ENCODE results near the gene DDX28. TPM values are rescaled to one million over a fixed set of nuclear protein-coding genes. Genes with fewer than 3 reads are reported as not detected.

The DDX28 gene, protein sequence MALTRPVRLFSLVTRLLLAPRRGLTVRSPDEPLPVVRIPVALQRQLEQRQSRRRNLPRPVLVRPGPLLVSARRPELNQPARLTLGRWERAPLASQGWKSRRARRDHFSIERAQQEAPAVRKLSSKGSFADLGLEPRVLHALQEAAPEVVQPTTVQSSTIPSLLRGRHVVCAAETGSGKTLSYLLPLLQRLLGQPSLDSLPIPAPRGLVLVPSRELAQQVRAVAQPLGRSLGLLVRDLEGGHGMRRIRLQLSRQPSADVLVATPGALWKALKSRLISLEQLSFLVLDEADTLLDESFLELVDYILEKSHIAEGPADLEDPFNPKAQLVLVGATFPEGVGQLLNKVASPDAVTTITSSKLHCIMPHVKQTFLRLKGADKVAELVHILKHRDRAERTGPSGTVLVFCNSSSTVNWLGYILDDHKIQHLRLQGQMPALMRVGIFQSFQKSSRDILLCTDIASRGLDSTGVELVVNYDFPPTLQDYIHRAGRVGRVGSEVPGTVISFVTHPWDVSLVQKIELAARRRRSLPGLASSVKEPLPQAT
- 16.8 and 17.2 TPM in 2 replicates for total RNA-seq (2021; fragmentation: NEBNext Ultra II Directional; extraction: Animal tissue kit (Norgen Biotek cat#: 25700))
- polyA plus RNA-seq (2011; rRNA removed) = 28.1 and 30.3 TPM in 2 replicates
- polyA plus RNA-seq (2011; cell fraction: cytosol; rRNA removed) = 27.4 TPM
- 25.0 TPM for polyA plus RNA-seq (2011; cell fraction: nucleus; rRNA removed)
- 13.7 to 19.1 TPM (median 17.3 TPM) in 4 replicates for polyA plus RNA-seq (2012, experiment 1 of 2)
- 21.1 TPM for polyA plus RNA-seq (2012, experiment 2 of 2)
- polyA plus RNA-seq (2013, experiment 1 of 2) = 12.0 TPM
- 10.7 TPM for polyA plus RNA-seq (2013, experiment 2 of 2)
- 24.2 and 24.9 TPM in 2 replicates for polyA minus RNA-seq (2011; rRNA and poly(A)+ RNA removed)
- 13.0 TPM for polyA minus RNA-seq (2011; cell fraction: cytosol; rRNA and poly(A)+ RNA removed)
- 34.5 TPM for polyA minus RNA-seq (2011; cell fraction: nucleus; rRNA and poly(A)+ RNA removed)
- long read RNA-seq, experiment 1, transcript DDX28-201 (1 exons, 2,169 nt) = major isoform, 20 of 20 reads
- long read RNA-seq, experiment 1, partial matches to known transcripts = 0 of 20 reads
- long read RNA-seq, experiment 1, other reads (novel, unspliced or antisense) = 0 of 20 reads
- long read RNA-seq, experiment 2, partial matches to known transcripts = 0 of 1 reads
- long read RNA-seq, experiment 2, other reads (novel, unspliced or antisense) = 0 of 1 reads

DNA sequence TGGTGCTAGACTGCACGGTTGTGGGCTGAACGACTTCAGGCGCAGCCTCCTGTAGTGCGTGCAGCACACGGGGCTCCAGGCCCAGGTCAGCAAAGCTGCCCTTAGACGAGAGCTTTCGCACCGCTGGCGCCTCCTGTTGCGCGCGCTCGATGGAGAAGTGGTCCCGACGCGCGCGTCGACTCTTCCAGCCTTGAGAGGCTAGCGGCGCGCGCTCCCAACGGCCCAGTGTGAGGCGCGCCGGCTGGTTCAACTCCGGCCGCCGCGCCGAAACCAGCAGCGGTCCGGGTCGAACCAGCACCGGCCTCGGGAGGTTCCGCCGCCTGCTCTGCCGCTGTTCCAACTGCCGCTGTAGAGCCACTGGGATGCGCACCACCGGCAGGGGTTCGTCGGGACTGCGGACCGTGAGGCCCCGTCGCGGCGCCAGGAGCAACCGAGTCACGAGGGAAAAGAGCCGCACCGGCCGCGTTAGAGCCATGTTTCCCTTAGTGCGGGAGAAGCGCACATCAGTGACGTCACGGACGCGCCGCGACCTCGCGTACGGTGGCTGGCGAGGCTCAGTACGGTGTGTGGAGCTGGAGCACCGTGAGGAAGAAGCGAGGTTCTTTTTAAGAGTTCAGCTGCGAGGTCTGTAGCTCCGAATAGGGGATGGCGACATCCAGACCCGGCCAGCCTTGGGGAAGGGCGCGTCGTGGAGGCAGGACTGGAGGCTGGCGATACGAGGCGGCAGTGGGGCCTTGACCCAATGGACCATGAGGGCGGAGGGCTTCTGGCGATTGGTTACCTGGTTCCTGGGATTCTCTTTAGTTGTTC, at the start of gene DDX28, which contains the start of gene DUS2:
Gene DDX28 (minus strand): TSS at position 505 of the 810 bp plus-strand sequence. CDS start 30 bp downstream, at position 475.
Gene DUS2 (plus strand): TSS at position 557 of the 810 bp plus-strand sequence. CDS start 14,740 bp downstream, outside the sequence.
- Histone ChIP-seq H2BK12ac (ENCODE audit: low read depth, low read length) (peak within 1 kb of the TSS; percentile 60; the same call in 1 of the 2 replicates), H3K4me2 (ENCODE audit: insufficient read depth in 1 of 2, low read depth in 2 of 2, low read length in 2 of 2) (peak within 1 kb of the TSS; percentile 72 to 94), H3K23me2 (ENCODE audit: low read depth, low read length) (peaks cover 12% of the 10 kb centered on the region), H3K79me1 (ENCODE audit: low read depth, low read length) (peaks cover 7% of the 10 kb centered on the region), H3K79me2 (ENCODE audit: control insufficient read depth in 1 of 2, insufficient read depth in 2 of 2, low read length in 2 of 2) (peaks cover 0 to 27% of the 10 kb centered on the region in 2 experiments; a peak in 2 of 4 replicates), H2AK5ac (ENCODE audit: low read depth, low read length) (peak within 1 kb of the TSS; percentile 19; the same call in 1 of the 2 replicates), H2BK15ac (ENCODE audit: low read length) (no peak within 1 kb of the TSS), H3K27ac (ENCODE audit: low read depth, low read length) (peak within 1 kb of the TSS; percentile 97), H4K20me1 (replicated peaks in 1 of 2; ENCODE audit: control insufficient read depth in 1 of 2, insufficient read depth in 2 of 2, low read length in 2 of 2) (peaks cover 0 to 3% of the 10 kb centered on the region in 2 experiments), H4K5ac (ENCODE audit: insufficient read length, low read depth, low read length) (peak within 1 kb of the TSS; percentile 92), H3K4ac (replicated peaks; ENCODE audit: insufficient read length, low read depth, low read length) (no peak within 1 kb of the TSS), H3K14ac (ENCODE audit: insufficient read length) (no peak within 1 kb of the TSS), H2BK5ac (ENCODE audit: low read depth, low read length) (peak within 1 kb of the TSS; percentile 97), H3K18ac (ENCODE audit: extremely low read depth, low read length) (peak within 1 kb of the TSS; percentile 90), H2BK20ac (ENCODE audit: low read length) (no peak within 1 kb of the TSS), H4K91ac (replicated peaks; ENCODE audit: insufficient read length, low read length) (peak within 1 kb of the TSS; percentile 75), H3K36me3 (ENCODE audit: control insufficient read depth in 2 of 4, insufficient read depth in 4 of 4, low read length in 3 of 4) (peaks cover 0 to 12% (median 2%) of the 10 kb centered on the region in 4 experiments; a peak in 5 of 8 replicates), H3K23ac (ENCODE audit: insufficient read length) (no peak within 1 kb of the TSS), H4K8ac (ENCODE audit: extremely low read depth, insufficient read depth, low read length) (peak within 1 kb of the TSS; percentile 100; the same call in 1 of the 2 replicates), H3K4me3 (ENCODE audit: extremely low read depth in 1 of 4, insufficient read depth in 2 of 4, low read depth in 3 of 4, low read length in 4 of 4) (peak within 1 kb of the TSS; percentile 89 to 99 (median 96)), H3K27me3 (replicated peaks in 1 of 4; ENCODE audit: control insufficient read depth in 3 of 4, extremely low read depth in 1 of 4, insufficient read depth in 3 of 4, low read length in 3 of 4) (no peaks in the 10 kb centered on the region), H3K56ac (replicated peaks; ENCODE audit: insufficient read length, low read depth, low read length) (peak within 1 kb of the TSS; percentile 48), H3K9ac (replicated peaks in 1 of 4; ENCODE audit: extremely low read depth in 1 of 4, low read depth in 3 of 4, low read length in 3 of 4) (peak within 1 kb of the TSS; percentile 96 to 98 (median 97)), H3K9me3 (ENCODE audit: insufficient read depth in 2 of 2, low read depth in 1 of 2, low read length in 1 of 2) (no peaks in the 10 kb centered on the region), H2AFZ (ENCODE audit: low read length) (peak within 1 kb of the TSS; percentile 61; the same call in 1 of the 2 replicates), H3K4me1 (replicated peaks in 1 of 4; ENCODE audit: control insufficient read depth in 3 of 4, insufficient read depth in 4 of 4, low read length in 3 of 4) (peaks cover 0 to 8% (median 5%) of the 10 kb centered on the region in 4 experiments; a peak in 5 of 7 replicates), H2BK120ac (replicated peaks; ENCODE audit: low read depth, low read length) (no peak within 1 kb of the TSS)
- DNase-seq (ENCODE audit: low read depth in 1 of 2, low spot score in 2 of 2) = peak; percentile 70 to 99
- WGBS, 2 experiments (ENCODE audit: extremely low coverage in 1 of 2, insufficient coverage in 1 of 2, insufficient read length in 1 of 2, insufficient replicate concordance in 2 of 2, low coverage in 1 of 2, low lambda C conversion rate in 2 of 2, missing lambda C conversion rate in 1 of 2) = 1% methylated on average over 69 of the region's 84 CpGs; no CpG with 5 or more reads in 1 of the 2 experiments
- CTCF ChIA-PET (ENCODE audit: partially characterized antibody) = interaction anchor here (0.6 to 3.2 kb wide), 20 partner anchors 9 to 218 kb away, joined by 3 to 18 read pairs (median 4); partner anchors contain the start of gene DPEP2
- POLR2A ChIA-PET (ENCODE audit: partially characterized antibody) = interaction anchor here (0.6 to 4.1 kb wide), 45 partner anchors 8 to 702 kb away, joined by 3 to 28 read pairs (median 4); partner anchors contain the start of genes ACD, DPEP2, NFATC3 and PSMB10
- no peak for FAIRE-seq
- TF ChIP-seq JUND (IDR thresholded peaks at IDR 0.05; ENCODE audit: low read length) = 0 out of 2 replicates have a peak, but pooled peaks have one; percentile 10
- TF ChIP-seq POLR2A (IDR thresholded peaks at IDR 0.05; ENCODE audit: control extremely low read depth in 1 of 2, low read depth in 2 of 2, low read length in 2 of 2) = peak; percentile 93 to 98
- no peak for TF ChIP-seq BCL11A (IDR thresholded peaks at IDR 0.05; ENCODE audit: low read depth in 2 of 2, low read length in 2 of 2)
- TF ChIP-seq YY1 (IDR thresholded peaks at IDR 0.05; ENCODE audit: low read depth, low read length) = peak; percentile 91
- TF ChIP-seq MAFK (IDR thresholded peaks at IDR 0.05; ENCODE audit: low read depth, low read length) = no peak
- TF ChIP-seq SIX5 (IDR thresholded peaks at IDR 0.05; ENCODE audit: low read depth, low read length) = no peak
